GM21529 (cell line): ENCODE data around the gene RNU1-2.
"Not testable (repeated sequence)": the region's sequence is repeated elsewhere in the genome, so short reads cannot be mapped to it uniquely, and the experiment has no call there.

ENCODE experiments used
- ATAC-seq: cut with Tn5 transposase; IDR thresholded peaks from one replicate; pipeline ENCODE4 v1.9.1; 2021; ENCODE audit not compliant: unreplicated experiment

The RNU1-2 gene

DNA sequence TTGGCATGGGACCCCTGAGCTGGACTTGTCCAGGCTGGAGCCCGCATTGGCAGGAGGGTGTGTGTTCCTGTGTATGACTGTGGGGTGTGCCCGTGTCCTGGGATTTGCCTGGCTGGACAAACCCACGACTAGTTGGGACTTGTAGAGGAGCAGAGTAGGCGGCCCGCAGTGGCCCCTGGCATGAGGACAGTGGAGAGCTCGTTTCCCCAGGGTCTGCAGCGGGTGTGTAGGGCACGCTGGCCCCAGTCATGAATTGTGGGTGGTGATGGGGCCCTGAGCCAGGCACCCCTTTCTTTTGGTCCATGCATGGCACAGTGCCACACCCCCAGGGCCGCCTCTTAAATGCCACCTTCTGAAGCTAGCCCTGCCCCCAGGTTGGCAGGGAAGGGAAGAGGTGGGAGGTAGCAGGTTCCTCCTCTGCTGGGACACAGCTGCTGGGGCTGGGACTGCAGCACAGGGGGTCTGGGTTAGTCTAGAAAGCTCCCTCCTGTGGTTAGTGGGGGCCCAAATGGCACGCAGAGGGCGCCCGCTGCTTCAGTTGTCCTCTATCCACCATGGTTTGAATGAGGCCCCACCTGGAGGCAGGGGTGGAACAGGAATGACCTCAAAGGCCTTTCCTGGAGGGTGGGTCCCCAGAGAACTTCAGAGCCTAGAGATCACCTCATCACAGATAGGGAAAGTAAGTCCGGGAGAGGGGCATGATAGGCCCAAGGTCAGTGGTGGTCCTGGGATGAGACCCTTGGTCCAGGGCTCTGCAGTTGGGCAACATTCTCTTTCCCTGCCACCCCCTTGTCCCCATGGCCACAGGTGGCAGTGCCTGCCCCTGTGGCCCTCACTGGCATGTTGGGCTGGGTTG, 30.1 kb downstream of the RNU1-2 start:
- no peak for ATAC-seq

DNA sequence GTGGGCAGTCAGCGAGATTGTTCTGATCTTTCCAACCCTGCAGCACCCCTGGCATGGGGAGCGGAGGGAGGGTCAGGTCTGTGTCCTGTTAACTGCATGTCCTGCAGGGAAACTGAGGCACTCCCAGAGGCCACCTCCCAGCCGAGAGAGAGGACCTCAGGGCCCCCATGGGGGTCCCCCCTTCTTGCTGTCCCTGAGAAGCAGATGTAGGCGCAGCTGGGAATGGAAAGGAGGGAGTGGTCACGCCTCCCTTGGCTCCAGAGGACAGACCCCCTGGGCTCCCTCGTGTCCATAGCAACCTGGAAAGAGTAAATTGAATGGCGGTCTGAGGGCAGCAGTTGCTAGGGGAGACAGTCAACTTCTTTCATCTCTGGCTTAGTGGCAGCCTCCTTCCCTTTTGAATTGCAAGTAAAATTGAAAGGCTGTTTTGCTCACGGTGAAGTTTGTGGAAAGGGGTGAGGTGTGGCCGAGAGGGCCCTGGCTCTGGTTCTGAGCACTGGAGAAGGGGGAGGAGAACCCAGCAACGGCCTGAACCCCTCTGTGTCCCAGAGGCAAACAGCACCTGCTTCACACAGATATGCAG, 30.8 kb downstream of the RNU1-2 start:
- no peak for ATAC-seq

DNA sequence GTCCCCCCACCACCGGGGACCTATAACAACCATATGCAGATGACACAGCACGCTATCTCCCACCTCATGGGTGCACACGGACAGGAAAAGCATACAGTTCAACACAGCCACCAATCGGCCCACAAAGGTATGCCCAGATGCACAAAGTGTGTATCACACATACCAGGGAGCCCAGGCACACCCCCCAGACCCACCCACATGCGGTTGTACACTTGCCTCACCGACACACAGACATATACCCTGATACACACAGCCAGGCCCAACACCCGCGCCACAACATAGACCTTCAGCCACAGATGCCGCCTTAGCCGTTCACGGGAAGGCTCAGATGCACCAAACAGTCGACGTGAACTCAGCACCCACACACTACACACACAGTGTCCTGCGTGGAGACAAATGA, 31.5 kb downstream of the RNU1-2 start:
- ATAC-seq = no peak

DNA sequence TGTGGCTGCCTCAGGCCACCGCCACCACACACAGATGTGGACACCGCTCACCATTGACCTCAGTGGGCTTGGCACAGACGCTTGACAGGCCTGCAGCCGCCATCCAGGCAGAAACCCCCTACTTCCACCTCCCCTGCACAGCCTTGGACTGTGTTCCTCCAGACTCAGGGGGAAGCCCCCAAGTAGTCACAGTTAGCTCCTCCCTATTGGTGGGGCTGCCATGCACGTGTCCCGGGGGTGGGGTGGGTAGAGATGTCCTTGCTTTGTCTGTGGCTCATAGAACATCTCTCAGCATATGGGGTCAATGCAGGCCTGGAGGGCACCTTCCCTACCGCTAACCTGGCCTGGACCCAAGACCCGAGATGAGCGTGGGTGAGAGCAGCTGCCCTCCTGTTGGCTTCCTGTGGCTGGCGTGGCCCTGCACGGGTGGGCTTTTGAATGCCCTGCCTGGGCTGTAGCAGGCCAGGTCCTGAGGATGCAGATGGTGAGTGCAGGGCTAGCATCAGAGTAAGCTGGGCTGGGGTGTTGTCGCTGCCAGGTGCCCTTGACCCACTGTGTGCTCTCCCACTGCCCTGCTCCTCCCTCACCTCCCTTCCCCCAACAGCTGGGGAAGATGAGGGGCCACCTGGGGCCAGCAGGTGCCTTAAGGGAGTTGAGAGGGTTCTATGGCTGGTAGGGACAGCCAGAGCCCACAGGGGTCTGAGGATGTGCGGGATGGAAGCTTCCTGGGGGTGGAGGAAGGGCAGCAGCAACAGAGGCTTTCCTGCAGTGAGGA, 32.1 kb downstream of the RNU1-2 start:
- ATAC-seq = no peak

DNA sequence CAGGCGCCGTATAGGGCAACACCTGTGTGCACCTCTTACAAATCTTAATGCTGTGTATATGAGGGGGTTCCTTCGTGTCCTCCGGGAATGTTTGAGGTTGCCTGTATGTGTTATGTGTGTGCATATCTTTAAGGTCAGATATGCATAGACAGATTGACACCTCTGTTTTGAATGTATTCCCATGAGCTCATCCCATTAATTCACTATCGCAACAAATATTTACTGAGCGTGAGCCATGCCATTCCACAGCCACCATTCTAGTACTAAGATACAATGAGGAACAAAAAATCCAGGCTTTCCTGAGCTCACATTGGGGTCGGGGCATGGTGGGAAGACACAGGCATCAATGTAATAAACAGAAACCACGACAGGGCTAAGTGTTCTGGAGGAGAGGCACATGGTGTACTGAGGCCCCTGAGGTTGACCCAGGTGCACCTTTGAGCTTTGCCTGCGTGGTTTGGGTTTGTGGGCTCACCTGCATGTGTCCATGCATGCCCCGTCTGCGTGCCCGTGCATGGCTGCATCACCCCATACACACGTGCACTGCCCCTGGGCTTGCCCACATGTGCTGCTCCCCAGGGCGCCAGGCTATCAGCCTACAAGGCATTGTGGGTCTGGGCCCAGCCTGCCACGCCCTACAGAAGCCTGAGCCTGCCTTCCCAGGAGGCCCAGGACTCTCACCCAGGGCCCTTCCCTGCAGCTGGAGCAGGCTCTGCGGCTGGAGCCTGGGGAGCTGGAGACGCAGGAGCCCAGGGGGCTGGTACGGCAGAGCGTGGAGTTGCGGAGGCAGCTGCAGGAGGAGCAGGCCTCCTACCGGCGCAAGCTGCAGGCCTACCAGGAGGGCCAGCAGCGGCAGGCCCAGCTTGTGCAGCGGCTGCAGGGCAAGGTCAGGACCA, 33.6 kb downstream of the RNU1-2 start:
- not testable (repeated sequence) for ATAC-seq

DNA sequence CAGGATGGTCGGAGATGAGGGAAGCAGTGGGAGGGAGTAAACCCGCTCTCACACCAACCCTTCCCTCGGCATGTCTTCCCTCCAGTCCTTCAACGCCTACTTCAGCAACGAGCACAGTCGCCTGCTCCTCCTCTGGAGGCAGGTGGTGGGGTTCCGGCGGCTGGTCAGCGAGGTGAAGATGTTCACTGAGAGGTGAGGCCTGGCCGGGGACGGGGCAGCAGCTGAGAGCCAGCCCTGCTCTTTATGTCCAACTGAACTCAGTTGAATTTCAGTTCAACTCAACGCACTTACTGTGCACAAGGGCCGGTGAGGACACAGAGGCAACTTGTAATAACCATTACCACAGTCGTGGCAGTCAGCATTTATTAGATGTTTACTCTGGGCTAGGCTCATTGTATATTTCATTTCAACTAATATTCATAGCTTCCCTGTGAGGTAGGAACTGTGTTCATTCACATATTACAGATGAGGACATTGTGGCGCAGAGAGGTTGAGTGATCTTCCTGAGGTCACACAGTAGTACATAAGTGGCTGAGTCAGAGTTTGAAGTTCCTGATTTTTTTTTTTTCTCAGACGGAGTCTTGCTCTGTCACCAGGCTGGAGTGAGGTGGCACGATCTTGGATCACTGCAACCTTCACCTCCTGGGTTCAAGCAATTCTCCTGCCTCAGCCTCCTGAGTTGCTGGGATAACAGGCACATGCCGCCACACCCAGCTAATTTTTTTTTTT, 35.6 kb downstream of the RNU1-2 start:
- not testable (repeated sequence) for ATAC-seq

DNA sequence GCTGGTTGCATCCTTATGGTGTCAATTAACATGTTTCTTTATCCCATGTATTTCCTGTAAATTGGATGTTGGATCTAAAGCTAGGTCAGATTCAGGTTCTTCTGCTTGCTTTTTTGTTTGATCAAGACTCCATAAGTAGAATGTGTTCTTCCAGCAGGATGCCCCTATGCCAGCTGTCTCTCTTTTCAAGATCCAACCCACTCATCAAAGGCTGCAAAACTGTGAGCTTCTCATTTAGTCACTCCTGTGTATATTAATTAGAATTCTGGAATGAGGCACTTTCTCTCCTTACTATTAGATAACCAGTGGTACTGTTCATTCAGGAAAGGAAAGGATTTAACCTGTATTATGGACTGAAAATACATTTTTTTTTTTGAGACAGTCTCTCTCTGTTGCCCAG, 38.2 kb downstream of the RNU1-2 start:
- not testable (repeated sequence) for ATAC-seq

DNA sequence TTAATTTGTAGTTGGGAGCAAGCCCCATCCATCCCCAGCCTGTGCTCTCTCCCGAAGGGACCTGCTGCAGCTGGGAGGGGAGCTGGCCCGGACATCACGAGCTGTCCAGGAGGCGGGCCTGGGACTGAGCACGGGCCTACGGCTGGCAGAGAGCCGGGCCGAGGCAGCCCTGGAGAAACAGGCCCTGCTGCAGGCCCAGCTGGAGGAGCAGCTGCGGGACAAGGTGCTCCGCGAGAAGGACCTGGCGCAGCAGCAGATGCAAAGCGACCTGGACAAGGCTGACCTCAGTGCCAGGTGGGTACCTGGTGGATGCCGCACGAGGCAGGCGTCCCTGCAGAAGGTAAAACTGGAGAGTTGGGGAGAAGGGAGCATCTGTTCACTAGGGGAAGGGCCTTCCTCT, 40.8 kb downstream of the RNU1-2 start:
- not testable (repeated sequence) for ATAC-seq

DNA sequence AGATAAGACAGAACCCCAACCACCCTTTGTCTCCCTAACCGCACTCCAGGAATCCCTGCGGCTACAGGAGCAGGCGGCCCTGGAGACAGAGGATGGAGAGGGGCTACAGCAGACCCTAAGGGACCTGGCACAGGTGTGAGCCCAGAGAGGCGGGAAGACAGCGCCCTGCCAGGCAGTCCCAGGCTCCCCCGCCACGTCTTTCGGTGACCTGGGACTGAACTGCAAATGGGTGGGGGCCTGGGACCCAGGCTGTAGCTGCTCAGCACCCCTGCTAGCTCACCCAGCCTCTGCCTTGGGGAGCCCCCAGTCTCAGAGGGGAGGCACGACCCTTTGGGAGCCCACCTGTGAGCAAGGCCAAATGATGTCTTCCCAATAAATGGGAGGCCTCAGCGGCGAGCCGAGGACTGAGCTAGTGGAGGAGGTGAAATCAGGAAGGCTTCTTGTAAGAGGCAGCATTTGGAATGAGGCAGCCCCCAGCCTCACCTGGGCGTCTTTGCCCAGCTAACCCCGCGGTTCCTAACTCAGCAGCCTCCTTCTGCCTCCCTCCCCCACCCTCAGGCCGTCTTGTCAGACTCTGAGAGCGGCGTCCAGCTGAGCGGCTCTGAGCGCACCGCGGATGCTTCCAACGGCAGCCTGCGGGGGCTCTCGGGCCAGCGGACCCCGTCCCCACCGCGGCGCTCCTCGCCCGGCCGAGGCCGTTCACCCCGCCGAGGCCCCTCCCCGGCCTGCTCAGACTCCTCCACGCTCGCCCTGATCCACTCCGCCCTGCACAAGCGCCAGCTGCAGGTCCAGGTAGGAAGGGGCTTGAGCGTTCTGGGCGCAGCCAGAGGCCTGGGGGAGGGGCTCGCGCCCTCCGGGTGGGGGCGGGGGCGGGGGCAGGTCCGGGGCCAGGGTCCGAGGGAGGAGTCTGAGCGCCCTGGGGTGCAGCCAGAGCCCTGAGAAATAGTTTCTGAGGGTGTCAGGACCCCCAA, 42.9 kb downstream of the RNU1-2 start:
- ATAC-seq = no peak

DNA sequence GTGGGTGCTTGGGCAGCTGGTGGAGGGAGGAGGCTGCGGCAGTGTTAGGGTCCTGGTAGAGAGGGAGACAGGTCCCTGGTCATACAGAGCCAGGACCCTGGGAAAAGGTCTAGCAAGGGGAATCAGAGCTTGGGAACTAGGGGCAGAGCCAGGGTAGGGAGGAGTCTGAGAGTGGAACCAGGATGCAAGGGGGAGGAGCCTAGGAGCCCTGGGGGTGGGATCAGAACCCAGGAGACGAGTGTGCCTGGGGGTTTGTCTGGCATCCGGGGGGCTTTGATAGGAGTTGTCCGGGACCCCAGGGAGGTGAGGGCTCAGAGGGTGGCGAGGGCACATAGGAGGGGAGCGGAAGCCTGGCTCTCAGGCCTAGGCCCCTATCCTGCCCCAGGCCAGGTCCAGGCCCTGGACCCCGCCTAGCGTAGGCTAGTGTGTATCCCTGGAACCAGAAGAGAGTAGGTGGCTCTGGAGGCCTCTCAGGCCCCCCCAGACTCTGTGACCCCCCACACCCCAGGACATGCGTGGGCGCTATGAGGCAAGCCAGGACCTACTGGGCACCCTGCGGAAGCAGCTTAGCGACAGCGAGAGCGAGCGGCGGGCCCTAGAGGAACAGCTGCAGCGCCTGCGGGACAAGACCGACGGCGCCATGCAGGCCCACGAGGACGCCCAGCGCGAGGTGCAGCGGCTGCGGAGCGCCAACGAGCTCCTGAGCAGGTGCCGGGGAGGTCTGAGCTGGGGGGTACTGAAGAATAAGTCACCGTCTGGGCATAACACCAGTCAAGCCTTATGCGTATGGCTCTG, 43.8 kb downstream of the RNU1-2 start:
- ATAC-seq = not testable (repeated sequence)

DNA sequence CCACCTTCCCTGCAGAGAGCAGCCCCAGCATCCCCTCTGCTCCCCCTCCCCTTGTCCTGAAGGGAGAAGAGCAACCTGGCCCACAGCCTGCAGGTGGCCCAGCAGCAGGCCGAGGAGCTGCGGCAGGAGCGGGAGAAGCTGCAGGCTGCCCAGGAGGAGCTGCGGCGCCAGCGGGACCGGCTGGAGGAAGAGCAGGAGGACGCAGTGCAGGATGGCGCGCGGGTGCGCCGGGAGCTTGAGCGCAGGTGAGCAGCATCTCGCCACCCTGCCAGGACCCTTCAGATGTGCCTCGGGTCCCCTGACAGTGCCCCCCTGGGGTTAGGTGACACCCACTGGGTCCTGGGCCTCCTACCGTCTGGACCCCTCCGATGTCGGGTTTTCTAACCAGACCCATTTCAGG, 48.3 kb downstream of the RNU1-2 start:
- ATAC-seq = no peak

DNA sequence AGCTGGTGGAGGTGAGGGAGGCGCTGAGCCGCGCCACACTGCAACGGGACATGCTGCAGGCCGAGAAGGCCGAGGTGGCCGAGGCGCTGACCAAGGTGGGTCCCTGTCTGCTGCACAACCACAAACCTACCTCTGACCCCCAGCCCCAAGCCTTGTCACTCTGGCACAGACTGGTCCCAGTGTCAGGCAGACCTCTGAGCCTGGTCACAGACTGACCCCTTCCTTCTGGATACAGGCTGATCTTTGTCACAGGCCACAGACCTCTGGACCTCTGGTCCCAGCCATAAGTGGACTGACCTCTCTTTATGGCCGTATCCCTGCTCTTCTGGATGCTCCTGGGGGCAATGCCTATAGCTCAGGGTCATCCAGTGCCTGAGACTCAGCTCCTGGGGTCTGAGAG, 49.7 kb downstream of the RNU1-2 start:
- ATAC-seq = not testable (repeated sequence)
